Duodenal mucosa (tissue), 2 donors: ENCODE data around the gene XDH.

Experiments used
- H3K27ac ChIP-seq: one replicate; pipeline ENCODE4 v1.7.0; 2013; ENCODE audit warnings: low read depth, low read length
- H3K27me3 ChIP-seq, 2 donors: one replicate each; pipeline ENCODE4 v1.7.0; 2013; ENCODE audit warnings: low read length in 2 of 2, control low read depth in 1 of 2; ENCODE audit not compliant: insufficient read depth in 2 of 2, control insufficient read depth in 1 of 2
- H3K36me3 ChIP-seq, 2 donors: one replicate each; pipeline ENCODE4 v1.7.0; 2013; ENCODE audit warnings: low read length in 2 of 2, control low read depth in 1 of 2; ENCODE audit not compliant: insufficient read depth in 2 of 2, control insufficient read depth in 1 of 2
- H3K4me1 ChIP-seq, 2 donors: one replicate each; pipeline ENCODE4 v1.7.0; 2013; ENCODE audit warnings: low read length in 2 of 2, control low read depth in 1 of 2; ENCODE audit not compliant: insufficient read depth in 2 of 2, control insufficient read depth in 1 of 2
- H3K4me3 ChIP-seq, 2 donors: one replicate each; pipeline ENCODE4 v1.7.0; 2013; ENCODE audit warnings: low read length in 2 of 2, low read depth in 1 of 2
- H3K9ac ChIP-seq, 2 donors: one replicate each; pipeline ENCODE4 v1.7.0; 2013; ENCODE audit warnings: low read length in 2 of 2, low read depth in 1 of 2
- H3K9me3 ChIP-seq, 2 donors: one replicate each; pipeline ENCODE4 v1.7.0; 2013; ENCODE audit warnings: low read length in 2 of 2, control low read depth in 1 of 2; ENCODE audit not compliant: control insufficient read depth in 1 of 2

Gene XDH

DNA sequence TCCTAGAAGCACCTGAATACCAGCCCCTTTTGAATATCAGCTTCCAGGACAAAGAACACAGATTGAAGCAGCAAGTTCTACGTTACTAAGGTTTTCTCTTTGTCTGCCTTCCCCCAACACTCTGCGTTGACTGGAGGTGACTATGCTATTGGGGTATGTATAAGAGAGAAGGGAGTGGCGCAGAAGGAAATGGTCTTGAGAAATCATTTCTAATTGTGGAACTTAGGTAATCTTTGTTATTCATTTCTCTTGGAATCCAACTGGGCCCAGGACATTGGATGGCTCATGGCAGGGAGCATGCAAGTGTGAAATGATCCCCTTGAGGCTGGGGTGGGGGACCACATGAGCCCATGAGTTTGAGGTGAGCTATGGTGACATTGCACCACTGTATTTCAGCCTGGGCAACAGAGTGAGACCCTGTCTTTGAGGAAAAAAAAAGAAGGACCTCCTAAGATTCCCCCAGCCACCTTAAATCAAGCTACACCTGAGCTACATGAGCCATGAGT lies 29.7 kb downstream of the XDH start:
- Histone ChIP-seq H3K27ac (no peak overlapping the region), H3K27me3 (no peaks in the 10 kb centered on the region), H3K9me3 (no peaks in the 10 kb centered on the region), H3K4me3 (no peak overlapping the region), H3K4me1 (no peaks in the 10 kb centered on the region), H3K36me3 (peaks cover 24 to 64% of the 10 kb centered on the region in 2 donors), H3K9ac (no peak overlapping the region)

DNA sequence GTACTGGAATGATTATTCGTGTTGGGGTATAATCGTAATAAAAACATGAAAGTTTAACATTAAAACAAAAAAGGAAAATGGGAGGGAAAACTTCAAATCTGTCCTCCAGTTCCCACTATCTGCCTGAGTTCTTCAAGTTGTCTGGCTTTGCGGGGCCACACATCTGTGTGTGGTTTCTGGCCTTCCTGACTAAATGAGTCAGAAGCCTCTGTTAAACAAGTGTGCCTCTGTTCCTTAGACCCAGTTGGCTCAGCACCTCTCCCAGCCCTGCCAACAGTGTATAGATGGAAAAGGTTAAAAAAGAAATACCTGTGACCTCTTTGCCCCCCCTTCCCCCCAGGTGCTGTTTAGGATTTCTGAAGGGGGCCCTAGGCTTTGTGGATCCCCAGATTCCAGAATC lies 30.2 kb downstream of the XDH start:
- Histone ChIP-seq H3K4me1 (no peaks in the 10 kb centered on the region), H3K27me3 (no peaks in the 10 kb centered on the region), H3K27ac (no peak overlapping the region), H3K36me3 (peaks cover 24 to 69% of the 10 kb centered on the region in 2 donors), H3K4me3 (no peak overlapping the region), H3K9me3 (no peaks in the 10 kb centered on the region), H3K9ac (no peak overlapping the region)

DNA sequence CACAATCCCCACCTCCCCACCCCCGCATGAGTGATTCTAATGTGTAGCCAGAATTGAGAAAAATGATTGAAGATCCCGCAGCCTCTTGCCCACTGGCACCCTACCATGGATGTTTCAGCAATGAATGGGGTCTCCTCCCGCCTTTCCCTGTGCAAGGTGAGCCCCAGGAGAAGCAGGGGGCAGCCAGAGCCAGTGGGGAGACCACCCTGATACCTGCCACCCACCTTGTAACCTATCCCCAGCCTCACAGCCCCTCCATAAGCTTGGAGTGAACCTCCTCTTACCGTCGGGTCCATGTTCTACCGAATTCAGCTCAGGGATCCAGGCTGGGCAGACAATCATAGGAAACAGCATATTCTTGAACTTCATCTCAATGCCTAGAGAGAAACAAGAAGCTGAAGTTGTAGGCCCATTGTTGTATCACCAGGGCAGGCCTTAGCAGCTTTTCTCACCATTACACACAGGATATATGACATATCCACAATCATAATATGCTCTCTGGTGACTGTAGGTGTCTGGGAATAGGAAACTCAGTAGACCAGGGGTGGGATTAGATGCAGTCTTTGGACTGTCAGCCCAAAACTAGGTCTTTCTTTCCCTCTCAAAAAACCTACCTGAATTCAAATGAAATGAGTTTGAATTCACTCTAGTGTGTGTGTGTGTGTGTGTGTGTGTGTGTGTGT lies 30.9 kb downstream of the XDH start:
- no peaks in the 10 kb centered on the region for H3K9me3 ChIP-seq
- H3K36me3 ChIP-seq: peaks cover 24 to 64% of the 10 kb centered on the region in 2 donors
- peaks cover 0 to under 1% of the 10 kb centered on the region in 2 donors for H3K4me1 ChIP-seq
- H3K27ac ChIP-seq: no peak overlapping the region
- no peak overlapping the region for H3K9ac ChIP-seq
- H3K27me3 ChIP-seq: no peaks in the 10 kb centered on the region
- no peak overlapping the region for H3K4me3 ChIP-seq

DNA sequence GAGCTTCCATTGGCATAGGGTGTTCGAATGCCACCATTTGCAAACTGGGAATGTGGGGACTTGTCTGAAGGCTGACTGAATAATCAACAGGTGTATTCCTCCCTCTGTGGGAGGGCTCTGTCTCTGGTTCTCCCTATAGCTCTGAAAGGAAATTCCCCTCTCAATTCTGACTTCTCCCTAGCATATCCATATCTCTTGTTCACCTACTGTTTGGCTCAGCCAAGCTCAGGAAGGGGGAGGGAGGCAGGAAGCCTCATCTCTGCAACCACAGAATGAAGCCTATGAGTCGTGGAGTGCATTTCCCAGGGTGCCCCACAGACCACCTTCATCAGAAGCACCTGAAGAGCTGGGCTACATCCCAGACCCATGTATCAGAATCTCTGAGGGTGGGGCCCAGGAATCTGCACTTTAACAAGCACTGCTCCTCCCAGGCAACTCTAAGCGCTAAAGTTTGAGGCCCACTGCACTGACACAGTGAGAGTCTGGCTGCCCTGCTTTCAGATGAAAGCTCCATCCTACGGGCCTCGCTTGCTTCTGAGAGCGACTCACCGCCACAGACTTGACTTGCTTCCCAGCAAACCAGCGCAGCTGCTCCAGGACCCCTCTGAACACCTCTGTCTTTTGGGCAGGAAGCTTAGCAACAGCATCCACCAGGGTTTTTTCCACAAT lies 32.0 kb downstream of the XDH start:
- Histone ChIP-seq H3K27ac (no peak overlapping the region), H3K27me3 (no peaks in the 10 kb centered on the region), H3K9me3 (no peaks in the 10 kb centered on the region), H3K9ac (no peak overlapping the region), H3K4me1 (peaks cover 5 to 7% of the 10 kb centered on the region in 2 donors), H3K4me3 (no peak overlapping the region), H3K36me3 (peaks cover 24 to 55% of the 10 kb centered on the region in 2 donors)

DNA sequence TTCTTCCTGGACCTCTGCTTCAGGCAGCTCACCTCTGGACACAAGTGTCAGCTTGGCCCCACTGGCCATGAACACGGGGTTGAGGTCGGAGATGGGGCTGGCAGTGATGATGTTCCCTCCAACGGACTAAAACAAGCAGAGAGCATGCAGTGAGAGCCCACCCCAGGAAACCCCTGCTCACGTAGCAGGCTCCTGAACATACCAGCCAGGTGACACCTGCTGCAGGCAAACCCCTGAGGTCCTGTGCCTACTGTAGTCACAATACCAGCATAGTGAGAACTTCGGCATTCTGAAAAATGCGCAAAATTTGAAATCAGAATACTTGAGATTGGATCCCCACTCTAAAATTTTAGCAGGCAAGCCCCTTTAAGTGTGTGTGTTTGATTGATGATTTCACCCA lies 32.9 kb downstream of the XDH start:
- Histone ChIP-seq H3K9ac (no peak overlapping the region), H3K4me1 (peaks cover 5 to 7% of the 10 kb centered on the region in 2 donors), H3K27ac (no peak overlapping the region), H3K36me3 (peaks cover 30 to 60% of the 10 kb centered on the region in 2 donors), H3K27me3 (no peaks in the 10 kb centered on the region), H3K4me3 (no peak overlapping the region), H3K9me3 (no peaks in the 10 kb centered on the region)

DNA sequence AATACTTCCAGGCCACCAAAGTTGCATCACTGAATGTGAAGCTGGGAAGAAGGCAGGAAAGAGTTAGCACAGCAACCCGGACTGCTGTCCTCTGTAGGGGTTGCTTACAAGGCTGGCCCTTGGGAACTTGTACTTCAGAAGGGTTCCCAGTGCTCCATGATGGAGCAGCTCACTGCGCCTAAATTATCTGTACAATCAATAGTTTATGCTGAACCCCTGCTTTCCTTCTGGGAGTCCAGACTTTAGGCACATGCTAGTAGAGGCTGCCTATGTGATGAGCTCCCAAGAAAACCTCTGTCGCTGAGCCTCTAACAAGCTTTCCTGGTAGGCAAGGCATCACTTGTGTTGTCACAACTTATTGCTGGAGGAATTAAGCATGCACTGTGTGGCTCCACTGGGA lies 34.3 kb downstream of the XDH start:
- H3K9me3 ChIP-seq: no peaks in the 10 kb centered on the region
- no peaks in the 10 kb centered on the region for H3K27me3 ChIP-seq
- peaks cover 5 to 7% of the 10 kb centered on the region in 2 donors for H3K4me1 ChIP-seq
- no peak overlapping the region for H3K4me3 ChIP-seq
- no peak overlapping the region for H3K27ac ChIP-seq
- H3K9ac ChIP-seq: no peak overlapping the region
- peaks cover 31 to 58% of the 10 kb centered on the region in 2 donors for H3K36me3 ChIP-seq

DNA sequence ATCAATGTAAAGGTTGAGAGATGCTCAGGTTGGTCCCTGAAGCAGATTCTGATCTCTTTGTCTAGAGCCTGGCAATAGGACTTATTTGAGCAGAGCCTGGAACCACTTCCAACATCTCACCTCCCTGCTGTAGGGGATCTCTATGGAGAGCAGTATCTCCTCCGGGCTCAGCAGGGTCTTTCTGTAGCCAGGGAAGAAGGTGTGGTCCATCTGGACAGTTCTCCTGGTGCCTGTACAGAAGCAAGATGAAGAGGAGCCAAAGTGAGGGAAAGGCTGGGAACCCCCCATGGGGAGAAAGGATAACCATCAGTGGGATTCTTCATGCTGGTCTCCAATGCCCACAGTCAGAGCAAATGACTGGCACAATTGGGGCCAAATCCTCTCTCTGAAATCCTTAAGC lies 34.8 kb downstream of the XDH start:
- H3K9ac ChIP-seq: no peak overlapping the region
- no peaks in the 10 kb centered on the region for H3K9me3 ChIP-seq
- H3K27ac ChIP-seq: no peak overlapping the region
- H3K36me3 ChIP-seq: peaks cover 31 to 57% of the 10 kb centered on the region in 2 donors
- H3K27me3 ChIP-seq: no peaks in the 10 kb centered on the region
- H3K4me1 ChIP-seq: peaks cover 5 to 7% of the 10 kb centered on the region in 2 donors
- no peak overlapping the region for H3K4me3 ChIP-seq

DNA sequence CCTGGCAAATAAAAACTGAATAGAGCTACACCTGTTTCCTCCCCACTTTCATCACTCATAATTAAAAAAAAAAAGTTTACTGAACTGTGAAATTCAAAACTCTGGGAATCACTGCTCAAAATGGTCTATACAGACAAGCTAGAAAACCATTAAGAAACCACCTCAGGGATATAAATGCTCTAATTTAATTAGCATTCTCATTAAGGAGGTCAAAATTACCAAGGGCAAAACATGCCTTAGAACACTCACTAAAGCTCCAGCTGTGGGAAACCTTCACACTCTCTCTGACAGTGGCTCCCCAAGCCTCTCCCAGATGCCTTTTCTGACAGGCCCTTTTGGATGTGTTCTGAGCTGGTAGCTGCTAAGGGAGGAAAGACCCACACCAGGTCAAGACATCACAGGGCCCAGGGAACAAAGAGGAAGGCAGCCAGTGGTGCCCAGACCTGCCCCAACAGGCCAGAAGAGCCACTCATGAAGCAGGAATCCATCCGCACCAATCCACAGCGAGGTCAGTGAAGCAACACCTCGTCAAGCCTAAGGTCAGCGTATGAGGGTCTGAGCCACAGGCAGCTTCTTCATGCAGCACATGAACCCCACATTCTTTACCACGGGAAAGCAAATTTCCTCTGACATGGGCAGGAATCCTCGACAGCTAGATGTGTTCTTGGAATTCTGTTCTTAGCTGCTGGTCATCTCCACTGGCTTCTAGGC lies 35.6 kb downstream of the XDH start:
- Histone ChIP-seq H3K4me1 (peaks cover 5 to 7% of the 10 kb centered on the region in 2 donors), H3K9me3 (no peaks in the 10 kb centered on the region), H3K9ac (no peak overlapping the region), H3K27ac (no peak overlapping the region), H3K36me3 (peaks cover 28 to 59% of the 10 kb centered on the region in 2 donors), H3K4me3 (no peak overlapping the region), H3K27me3 (no peaks in the 10 kb centered on the region)

DNA sequence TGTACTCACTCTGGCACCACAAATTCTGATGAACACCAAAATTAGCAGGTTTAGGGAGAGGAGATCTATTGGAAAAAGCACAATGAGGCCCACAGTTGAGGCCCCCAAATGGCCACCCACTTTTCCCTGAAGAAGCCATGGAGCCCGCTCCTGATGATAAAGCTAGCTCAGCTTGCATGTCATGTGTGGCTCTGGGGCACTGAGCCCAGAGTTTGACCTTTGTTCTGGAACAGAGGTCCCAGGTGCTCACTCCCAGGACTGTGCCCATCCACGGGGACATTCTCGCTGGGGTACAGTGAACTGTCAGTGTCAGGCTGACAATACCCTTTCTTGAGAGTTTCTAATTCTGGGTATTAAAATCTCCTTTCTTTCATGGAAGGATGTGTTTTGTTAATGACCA lies 36.2 kb downstream of the XDH start:
- Histone ChIP-seq H3K4me1 (peaks cover 5 to 7% of the 10 kb centered on the region in 2 donors), H3K27ac (no peak overlapping the region), H3K27me3 (no peaks in the 10 kb centered on the region)

DNA sequence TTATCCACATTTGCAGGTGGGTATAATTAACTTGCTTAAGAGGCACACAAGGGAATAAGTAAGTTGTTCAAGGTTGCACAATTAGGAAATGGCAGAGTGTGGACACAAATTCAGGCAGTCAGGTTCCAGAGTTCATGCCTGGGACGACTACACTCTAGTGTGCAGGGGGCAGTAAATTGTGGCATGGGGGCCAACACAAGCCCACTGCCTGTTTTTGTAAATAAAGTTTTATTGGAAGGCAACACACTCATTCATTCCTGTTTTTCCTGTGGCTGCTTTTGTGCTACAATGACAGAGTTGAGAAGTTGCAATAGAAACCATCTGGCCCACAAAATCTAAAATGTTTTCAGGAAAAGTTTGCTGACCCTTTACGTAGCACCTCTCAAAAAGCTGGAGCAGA lies 41.4 kb downstream of the XDH start:
- H3K9ac ChIP-seq: no peak overlapping the region
- H3K27ac ChIP-seq: no peak overlapping the region
- no peaks in the 10 kb centered on the region for H3K27me3 ChIP-seq
- peaks cover 1 to 2% of the 10 kb centered on the region in 2 donors for H3K4me1 ChIP-seq
- H3K36me3 ChIP-seq: peaks cover 15 to 71% of the 10 kb centered on the region in 2 donors
- no peaks in the 10 kb centered on the region for H3K9me3 ChIP-seq
- H3K4me3 ChIP-seq: no peak overlapping the region

More for the DNA sequence above, 36.2 kb downstream of the XDH start:
- Histone ChIP-seq H3K9me3 (no peaks in the 10 kb centered on the region), H3K36me3 (peaks cover 24 to 59% of the 10 kb centered on the region in 2 donors), H3K9ac (no peak overlapping the region), H3K4me3 (no peak overlapping the region)
